Lung (tissue), 12 donors: Measurements from ENCODE around the gene RCOR1. TPM values are rescaled to one million over a fixed set of nuclear protein-coding genes. Genes with fewer than 3 reads are reported as not detected.

Source experiments
- ATAC-seq: fragments of 200-7000 bp; cut with Tn5 transposase; one replicate; pipeline ENCODE4 v1.9.1; 2020; ENCODE audit warnings: moderate number of reproducible peaks; ENCODE audit not compliant: insufficient read depth, low FRiP score
- DNase-seq, 3 donors: peaks; one replicate each; pipeline ENCODE4 v3.0.0-alpha.2; 2013 to 2017
- H3K27ac ChIP-seq, 2 donors: one replicate each; pipeline ENCODE4 v1.5.1; 2013; ENCODE audit warnings: mild to moderate bottlenecking in 2 of 2, moderate library complexity in 2 of 2, control low read depth in 1 of 2, inconsistent platforms in 1 of 2, low read depth in 1 of 2, low read length in 1 of 2
- H3K27me3 ChIP-seq, 3 donors: one replicate each; pipeline ENCODE4 v1.5.1; 2013; ENCODE audit warnings: low read length in 2 of 3; ENCODE audit not compliant: control insufficient read depth in 3 of 3, insufficient read depth in 3 of 3
- H3K36me3 ChIP-seq, 4 donors: one replicate each; pipeline ENCODE4 v1.5.1; 2013; ENCODE audit warnings: low read length in 4 of 4, mild to moderate bottlenecking in 1 of 4, moderate library complexity in 1 of 4; ENCODE audit not compliant: control insufficient read depth in 4 of 4, insufficient read depth in 4 of 4
- H3K4me1 ChIP-seq, 5 donors: one replicate each; pipeline ENCODE4 v1.5.1; 2013; ENCODE audit warnings: low read length in 5 of 5, mild to moderate bottlenecking in 2 of 5, moderate library complexity in 1 of 5; ENCODE audit not compliant: control insufficient read depth in 5 of 5, insufficient read depth in 5 of 5
- H3K4me3 ChIP-seq: one replicate; pipeline ENCODE4 v1.5.1; 2013; ENCODE audit warnings: mild to moderate bottlenecking, control low read depth, moderate library complexity
- H3K9ac ChIP-seq, 2 donors: one replicate each; pipeline ENCODE4 v1.5.1; 2013; ENCODE audit warnings: low read length in 2 of 2, control low read depth in 1 of 2; ENCODE audit not compliant: insufficient read depth in 1 of 2
- H3K9me3 ChIP-seq, 4 donors: one replicate each; pipeline ENCODE4 v1.5.1; 2013; ENCODE audit warnings: low read length in 3 of 4, mild to moderate bottlenecking in 1 of 4, moderate library complexity in 1 of 4; ENCODE audit not compliant: control insufficient read depth in 4 of 4, insufficient read depth in 3 of 4
- WGBS, 2 donors: extraction: QIAGEN DNeasy Blood & Tissue Kit; methylation state at CpG; one replicate each; pipeline ENCODE4 v1.1.7; 2013; 5-methylcytosine and 5-hydroxymethylcytosine counted together
- polyA plus RNA-seq, 2 donors: library from polyadenylated mRNA; stranded (reverse); fragments of 200-250 nt; gene quantifications; one replicate each; pipeline ENCODE4 v1.2.1, GENCODE V29; 2013
- total RNA-seq, 2 donors: library from RNA; depleted of rRNA in 1 of 2; stranded (reverse); fragments of >200 nt in 1 of 2; gene quantifications; one replicate each; pipeline ENCODE4 v1.2.1, GENCODE V29; 2014 to 2021
- TF ChIP-seq, protein P1 (sequence below): IDR thresholded peaks from 2 replicates; pipeline ENCODE4 v1.5.1; 2012; ENCODE audit warnings: mild to moderate bottlenecking; ENCODE audit errors: control extremely low read depth, extremely low read depth
- donor health status: control.
- donor health status: control.
- donor health status: Bipolar disorder and iron deficiency.
- donor health status: healthy.
- donor health status: DM: yes; HTN: yes; CAD: no.

Gene RCOR1
- total and polyA plus RNA-seq, 4 donors = 7.9 to 63.9 (median 22.4) TPM

DNA sequence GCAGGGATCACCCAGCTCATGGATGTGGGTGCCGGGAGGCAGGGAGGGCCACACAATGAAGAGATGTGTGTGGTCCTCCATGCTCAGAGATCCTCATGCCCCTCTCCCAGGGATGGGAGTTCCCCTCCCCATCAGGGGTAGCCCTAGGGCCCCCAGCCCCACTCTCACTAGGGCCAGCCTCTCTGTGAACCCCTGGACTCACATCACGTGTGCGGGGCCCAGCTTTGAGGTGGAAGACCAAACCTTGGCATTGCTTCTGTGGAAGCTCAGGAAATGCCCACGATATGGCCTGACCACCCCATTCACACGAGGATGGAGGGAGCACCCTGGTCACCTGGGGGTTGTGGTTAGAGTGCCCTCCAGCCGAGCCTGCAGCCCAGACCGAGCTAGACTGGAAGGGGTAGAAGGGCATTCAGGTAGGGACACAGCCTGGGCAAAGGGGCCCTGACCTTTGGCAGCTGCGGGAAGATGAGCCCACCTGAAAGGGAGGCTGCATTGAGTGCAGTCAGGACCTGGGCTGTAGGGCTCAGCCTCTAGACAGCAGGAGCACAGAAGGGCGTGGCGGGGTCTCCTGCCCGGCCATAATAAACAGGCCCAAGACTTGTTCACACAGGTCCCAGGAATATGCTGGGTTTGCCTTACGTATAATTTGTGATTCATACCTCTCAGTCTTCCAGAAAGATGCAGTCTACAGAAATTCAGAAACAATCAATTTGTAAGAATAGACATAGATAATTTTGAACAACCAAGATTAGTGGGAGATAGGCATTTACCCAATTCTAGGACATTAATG is 34.8 kb upstream of the RCOR1 start:
- Histone ChIP-seq H3K4me1 (peaks cover 0 to 8% (median 0%) of the 10 kb centered on the region in 5 donors), H3K36me3 (no peaks in the 10 kb centered on the region), H3K9ac (no peak overlapping the region), H3K4me3 (no peak overlapping the region), H3K9me3 (no peaks in the 10 kb centered on the region), H3K27ac (no peak overlapping the region), H3K27me3 (no peaks in the 10 kb centered on the region)
- no peak for DNase-seq
- TF ChIP-seq, protein P1, sequence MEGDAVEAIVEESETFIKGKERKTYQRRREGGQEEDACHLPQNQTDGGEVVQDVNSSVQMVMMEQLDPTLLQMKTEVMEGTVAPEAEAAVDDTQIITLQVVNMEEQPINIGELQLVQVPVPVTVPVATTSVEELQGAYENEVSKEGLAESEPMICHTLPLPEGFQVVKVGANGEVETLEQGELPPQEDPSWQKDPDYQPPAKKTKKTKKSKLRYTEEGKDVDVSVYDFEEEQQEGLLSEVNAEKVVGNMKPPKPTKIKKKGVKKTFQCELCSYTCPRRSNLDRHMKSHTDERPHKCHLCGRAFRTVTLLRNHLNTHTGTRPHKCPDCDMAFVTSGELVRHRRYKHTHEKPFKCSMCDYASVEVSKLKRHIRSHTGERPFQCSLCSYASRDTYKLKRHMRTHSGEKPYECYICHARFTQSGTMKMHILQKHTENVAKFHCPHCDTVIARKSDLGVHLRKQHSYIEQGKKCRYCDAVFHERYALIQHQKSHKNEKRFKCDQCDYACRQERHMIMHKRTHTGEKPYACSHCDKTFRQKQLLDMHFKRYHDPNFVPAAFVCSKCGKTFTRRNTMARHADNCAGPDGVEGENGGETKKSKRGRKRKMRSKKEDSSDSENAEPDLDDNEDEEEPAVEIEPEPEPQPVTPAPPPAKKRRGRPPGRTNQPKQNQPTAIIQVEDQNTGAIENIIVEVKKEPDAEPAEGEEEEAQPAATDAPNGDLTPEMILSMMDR = no peak
- ATAC-seq = no peak
- WGBS, 2 donors = 92 to 94% methylated on average over 12 of the region's 12 CpGs

DNA sequence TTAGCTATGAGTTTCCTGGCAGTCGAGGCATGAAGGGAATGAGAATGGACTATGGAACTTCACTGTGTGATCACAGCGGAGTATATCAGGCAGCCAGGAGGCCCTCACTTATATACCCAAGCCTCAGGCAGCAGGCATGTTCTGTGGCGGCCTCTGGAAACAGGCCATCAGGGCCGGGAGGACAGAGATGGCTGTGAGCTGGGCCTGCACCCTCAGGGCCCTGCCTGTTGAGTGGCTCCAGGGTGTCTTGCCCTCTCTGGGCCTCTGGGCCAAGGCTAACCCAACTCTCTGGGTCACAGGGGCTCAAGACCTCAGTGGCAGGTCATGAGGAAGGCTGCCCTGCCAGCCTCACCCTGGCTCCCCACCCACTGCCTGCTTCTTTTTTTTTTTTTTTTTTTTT is 33.9 kb upstream of the RCOR1 start:
- TF ChIP-seq, protein P1 = no peak
- ATAC-seq = no peak
- no peak overlapping the region for H3K4me3 ChIP-seq

DNA sequence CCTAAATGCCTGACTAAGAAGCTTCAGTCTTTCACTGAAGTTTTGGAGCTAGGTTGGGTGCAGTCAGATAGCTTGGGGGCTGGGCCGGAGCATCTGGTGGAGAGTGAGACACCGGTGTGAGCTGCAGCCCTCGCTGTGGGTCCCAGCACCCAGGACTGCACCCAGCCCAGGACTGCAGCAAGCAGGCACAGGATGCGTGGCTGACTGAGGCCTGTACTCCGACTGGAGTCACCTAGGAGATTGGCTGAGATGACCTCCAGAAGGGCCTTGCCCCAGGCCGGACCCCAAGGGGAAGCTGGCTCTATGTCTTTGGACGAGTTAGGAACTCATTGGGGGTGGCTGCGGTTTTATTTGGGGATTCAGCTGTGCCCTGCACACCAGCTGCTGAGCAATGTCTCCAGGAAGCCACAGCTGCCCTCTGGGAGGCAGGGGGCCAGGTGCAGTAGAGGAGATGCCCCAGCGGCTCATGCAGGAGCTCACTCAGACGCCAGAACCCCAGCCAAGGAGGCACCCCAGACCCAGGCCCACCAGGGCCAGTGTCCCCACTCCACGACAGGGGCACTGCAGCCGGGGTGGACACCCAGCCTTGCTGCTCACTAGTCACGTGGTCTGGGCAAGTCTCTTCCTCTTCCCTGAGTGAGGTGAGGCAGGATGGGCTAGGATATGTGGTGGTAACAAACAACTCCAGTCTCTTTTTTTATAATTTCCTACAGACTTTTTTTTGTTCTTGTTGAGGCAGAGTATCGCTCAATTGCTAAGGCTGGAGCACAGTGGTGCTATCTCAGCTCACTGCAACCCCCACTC is 31.8 kb upstream of the RCOR1 start:
- no peaks in the 10 kb centered on the region for H3K9me3 ChIP-seq
- no peak overlapping the region for H3K4me3 ChIP-seq
- peaks cover 0 to 3% (median 0%) of the 10 kb centered on the region in 5 donors for H3K4me1 ChIP-seq
- no peak overlapping the region for H3K27ac ChIP-seq
- no peaks in the 10 kb centered on the region for H3K36me3 ChIP-seq
- ATAC-seq (no peak), DNase-seq (no peak)
- TF ChIP-seq, protein P1 = no peak
- 68 to 76% methylated on average over 12 to 14 of the region's 14 CpGs for WGBS, 2 donors
- H3K9ac ChIP-seq = no peak overlapping the region
- H3K27me3 ChIP-seq = no peaks in the 10 kb centered on the region

More for the DNA sequence above, 33.9 kb upstream of the RCOR1 start:
- Histone ChIP-seq H3K36me3 (no peaks in the 10 kb centered on the region), H3K27ac (no peak overlapping the region), H3K4me1 (peaks cover 0 to 4% (median 0%) of the 10 kb centered on the region in 5 donors), H3K27me3 (no peaks in the 10 kb centered on the region), H3K9me3 (no peaks in the 10 kb centered on the region), H3K9ac (no peak overlapping the region)
- DNase-seq = no peak
- 78 to 79% methylated on average over 4 of the region's 4 CpGs for WGBS, 2 donors
